ENCODE measurements around the gene CALN1. TPM values are rescaled to one million over a fixed set of nuclear protein-coding genes. Genes with fewer than 3 reads are reported as not detected.

CALN1 gene
- total and polyA plus RNA-seq, 7 donors: 0.01 to 0.06 (median 0.02) TPM; not detected in 2

GRCh38 chr7:72182036-72182435 lies 230.1 kb downstream of the CALN1 start:
- TF ChIP-seq, protein P1, sequence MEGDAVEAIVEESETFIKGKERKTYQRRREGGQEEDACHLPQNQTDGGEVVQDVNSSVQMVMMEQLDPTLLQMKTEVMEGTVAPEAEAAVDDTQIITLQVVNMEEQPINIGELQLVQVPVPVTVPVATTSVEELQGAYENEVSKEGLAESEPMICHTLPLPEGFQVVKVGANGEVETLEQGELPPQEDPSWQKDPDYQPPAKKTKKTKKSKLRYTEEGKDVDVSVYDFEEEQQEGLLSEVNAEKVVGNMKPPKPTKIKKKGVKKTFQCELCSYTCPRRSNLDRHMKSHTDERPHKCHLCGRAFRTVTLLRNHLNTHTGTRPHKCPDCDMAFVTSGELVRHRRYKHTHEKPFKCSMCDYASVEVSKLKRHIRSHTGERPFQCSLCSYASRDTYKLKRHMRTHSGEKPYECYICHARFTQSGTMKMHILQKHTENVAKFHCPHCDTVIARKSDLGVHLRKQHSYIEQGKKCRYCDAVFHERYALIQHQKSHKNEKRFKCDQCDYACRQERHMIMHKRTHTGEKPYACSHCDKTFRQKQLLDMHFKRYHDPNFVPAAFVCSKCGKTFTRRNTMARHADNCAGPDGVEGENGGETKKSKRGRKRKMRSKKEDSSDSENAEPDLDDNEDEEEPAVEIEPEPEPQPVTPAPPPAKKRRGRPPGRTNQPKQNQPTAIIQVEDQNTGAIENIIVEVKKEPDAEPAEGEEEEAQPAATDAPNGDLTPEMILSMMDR (IDR thresholded peaks at IDR 0.05): no peak
- Histone ChIP-seq H3K4me3 (no peak overlapping the region), H3K9me3 (no peaks in the 10 kb centered on the region), H3K4me1 (no peaks in the 10 kb centered on the region), H3K27ac (no peak overlapping the region), H3K27me3 (ENCODE audit: insufficient read depth in 3 of 3, low read length in 2 of 3) (no peaks in the 10 kb centered on the region), H3K36me3 (ENCODE audit: insufficient read depth in 1 of 2, low read depth in 1 of 2) (no peaks in the 10 kb centered on the region)
- ATAC-seq (no peak), DNase-seq (no peak)
- intact Hi-C loops (cut with DNase I): no loop called here
- 93 to 98% (median 95%) methylated on average over 4 of the region's 4 CpGs for WGBS, 3 donors

DNA sequence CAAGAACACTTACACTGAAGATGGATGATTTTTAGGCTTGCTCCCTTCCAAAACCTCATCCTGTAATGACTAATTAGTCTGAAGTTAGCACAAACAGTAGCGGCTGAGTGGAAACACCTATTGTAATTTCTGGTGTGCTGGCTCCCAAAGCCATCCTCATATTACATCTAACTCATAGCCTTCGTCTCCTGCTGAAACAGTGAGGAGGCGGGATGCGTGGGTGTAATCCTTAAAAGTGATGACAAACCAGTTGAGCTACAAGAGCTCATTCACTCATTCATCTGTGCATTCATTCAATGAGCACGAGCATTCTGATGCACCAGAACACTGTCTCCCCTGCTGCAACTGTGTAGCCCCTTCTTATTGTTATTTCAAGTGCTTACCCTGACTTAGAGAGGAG lies 235.3 kb downstream of the CALN1 start:
- 87 to 88% (median 87%) methylated on average over 5 of the region's 5 CpGs for WGBS, 3 donors
- ATAC-seq: no peak
- Histone ChIP-seq H3K27ac (no peak overlapping the region), H3K9me3 (no peaks in the 10 kb centered on the region), H3K36me3 (ENCODE audit: insufficient read depth in 1 of 2, low read depth in 1 of 2) (no peaks in the 10 kb centered on the region), H3K27me3 (ENCODE audit: insufficient read depth in 3 of 3, low read length in 2 of 3) (no peaks in the 10 kb centered on the region), H3K4me3 (no peak overlapping the region), H3K4me1 (no peaks in the 10 kb centered on the region)
- intact Hi-C loops (cut with DNase I): no loop called here
- TF ChIP-seq, protein P1 (IDR thresholded peaks at IDR 0.05): no peak
- DNase-seq: no peak

DNA sequence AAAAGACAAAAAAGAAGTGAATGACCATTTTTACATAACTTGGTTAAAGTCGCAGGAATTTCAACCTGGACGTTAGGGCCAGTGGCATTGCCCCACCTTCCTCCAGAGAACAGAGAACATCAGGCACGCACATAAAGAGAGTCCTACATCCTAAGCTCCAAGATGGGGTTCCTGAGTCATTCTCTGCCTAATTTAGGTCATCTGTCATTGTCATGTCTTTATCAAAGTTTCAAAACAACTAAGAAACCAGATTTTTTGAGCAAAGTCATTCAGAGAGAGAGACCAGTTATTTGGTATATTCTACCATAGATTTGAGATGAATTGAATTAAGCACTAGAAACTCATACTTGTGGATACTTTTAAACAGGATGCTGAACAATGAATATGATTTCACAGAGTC lies 241.7 kb downstream of the CALN1 start:
- 74 to 83% (median 77%) methylated on average over 3 of the region's 3 CpGs for WGBS, 3 donors
- Histone ChIP-seq H3K27me3 (ENCODE audit: insufficient read depth in 3 of 3, low read length in 2 of 3) (no peaks in the 10 kb centered on the region), H3K36me3 (ENCODE audit: insufficient read depth in 1 of 2, low read depth in 1 of 2) (no peaks in the 10 kb centered on the region), H3K4me3 (no peak overlapping the region), H3K27ac (no peak overlapping the region), H3K9me3 (peaks cover 3% of the 10 kb centered on the region), H3K4me1 (no peaks in the 10 kb centered on the region)
- ATAC-seq (no peak), DNase-seq (no peak)
- intact Hi-C loops (cut with DNase I): no loop called here
- TF ChIP-seq, protein P1 (IDR thresholded peaks at IDR 0.05): no peak

- TF ChIP-seq, protein P1 (IDR thresholded peaks at IDR 0.05): no peak
- Histone ChIP-seq H3K4me1 (no peaks in the 10 kb centered on the region), H3K27ac (no peak overlapping the region), H3K4me3 (no peak overlapping the region), H3K9me3 (peaks cover 9% of the 10 kb centered on the region), H3K27me3 (ENCODE audit: insufficient read depth in 3 of 3, low read length in 2 of 3) (no peaks in the 10 kb centered on the region), H3K36me3 (ENCODE audit: insufficient read depth in 1 of 2, low read depth in 1 of 2) (no peaks in the 10 kb centered on the region)
- DNase-seq: no peak
- intact Hi-C loops (cut with DNase I): no loop called here
- no peak for ATAC-seq
- 88 to 93% (median 93%) methylated on average over 2 of the region's 2 CpGs for WGBS, 3 donors
Observed at GRCh38 chr7:72163271-72163670, 248.9 kb downstream of the CALN1 start.

DNA sequence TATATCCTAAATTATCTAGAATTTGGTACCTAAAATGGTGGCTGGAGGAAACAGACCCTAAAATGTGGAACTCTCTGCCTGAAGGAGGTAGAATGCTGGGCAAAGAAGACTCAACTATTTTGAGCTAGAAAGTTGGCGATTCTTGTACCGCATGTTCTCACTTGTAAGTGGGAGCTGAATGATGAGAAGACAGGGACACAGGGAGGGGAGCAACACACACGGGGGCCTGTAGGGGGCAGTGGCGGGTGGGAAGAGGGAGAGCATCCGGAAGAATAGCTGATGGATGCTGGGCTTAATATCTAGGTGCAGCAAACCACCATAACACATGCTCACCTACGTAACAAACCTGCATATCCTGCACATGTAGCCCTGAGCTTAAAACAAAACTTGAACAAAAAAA lies 250.6 kb downstream of the CALN1 start:
- WGBS, 3 donors: 59 to 63% (median 62%) methylated on average over 6 of the region's 6 CpGs

More for the DNA sequence above, 250.6 kb downstream of the CALN1 start:
- H3K9me3 ChIP-seq: peaks cover 9% of the 10 kb centered on the region
- H3K4me1 ChIP-seq: no peaks in the 10 kb centered on the region
- H3K4me3 ChIP-seq: no peak overlapping the region
- no peaks in the 10 kb centered on the region for H3K27me3 ChIP-seq (ENCODE audit: insufficient read depth in 3 of 3, low read length in 2 of 3)
- H3K27ac ChIP-seq: no peak overlapping the region
- no peaks in the 10 kb centered on the region for H3K36me3 ChIP-seq (ENCODE audit: insufficient read depth in 1 of 2, low read depth in 1 of 2)
- intact Hi-C loops (cut with DNase I): no loop called here
- ATAC-seq (no peak), DNase-seq (no peak)
- TF ChIP-seq, protein P1 (IDR thresholded peaks at IDR 0.05): no peak

Data from psoas muscle (tissue), 8 donors.